Stimulated activated CD4-positive, alpha-beta T cell treated with anti-CD3 and anti-CD28 coated beads, TNF-alpha, amount 100 ng/mL, for 1 hour (primary cell): ENCODE measurements around the gene SKIC2.
"Not testable (repeated sequence)": the region's sequence is repeated elsewhere in the genome, so short reads cannot be mapped to it uniquely, and the experiment has no call there.

Experiments
- DNase-seq, 3 donors: peaks; one replicate each; pipeline ENCODE4 v3.0.0-alpha.2; 2020; ENCODE audit warnings: low read depth in 3 of 3, low spot score in 1 of 3

Gene SKIC2

GRCh38 chr6:31968791-31969711, 10.1 kb downstream of the SKIC2 start:
- no peak for DNase-seq

DNA sequence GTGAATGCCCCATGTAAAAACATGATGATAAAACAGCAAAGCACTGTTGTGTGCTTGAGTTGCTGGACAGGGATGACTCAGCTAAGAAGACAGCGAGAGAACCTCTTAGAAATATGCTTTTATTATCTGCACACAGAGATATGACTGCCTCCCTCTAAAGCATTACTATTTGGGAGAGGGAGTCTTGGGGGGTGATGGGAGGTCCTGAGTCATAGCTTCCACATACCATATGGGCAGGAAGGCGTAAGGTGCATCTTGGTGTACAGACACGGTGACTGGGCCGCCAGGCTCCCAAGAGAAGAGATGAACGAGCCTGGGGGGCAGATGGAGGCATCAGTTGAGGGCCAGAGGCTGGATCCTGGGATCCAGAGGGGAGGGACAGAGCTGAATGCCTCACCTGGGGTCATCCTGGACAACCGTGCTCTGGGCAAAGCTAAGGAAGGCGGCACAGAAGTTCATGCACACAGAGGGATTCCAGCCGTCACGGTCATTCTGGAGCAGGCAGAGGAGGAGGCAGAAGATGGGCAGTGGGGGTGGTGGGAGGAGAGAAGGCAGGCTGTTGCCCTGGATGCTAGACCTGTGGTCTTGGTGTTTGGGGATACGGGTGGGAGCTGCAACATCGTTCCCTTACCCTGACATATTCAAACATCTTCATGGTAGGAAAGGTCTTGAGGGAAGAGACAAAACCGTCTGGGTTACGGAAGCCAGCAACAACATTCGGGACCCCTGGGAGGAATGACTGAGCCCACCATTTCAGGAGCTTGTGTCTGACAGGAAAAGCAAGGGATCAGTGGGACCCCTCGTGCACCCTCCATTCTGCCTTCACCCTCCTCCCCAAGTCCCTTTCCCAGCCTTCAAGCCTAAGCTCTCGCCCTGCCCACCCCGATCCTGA, 11.0 kb downstream of the SKIC2 start:
- DNase-seq: no peak

DNA sequence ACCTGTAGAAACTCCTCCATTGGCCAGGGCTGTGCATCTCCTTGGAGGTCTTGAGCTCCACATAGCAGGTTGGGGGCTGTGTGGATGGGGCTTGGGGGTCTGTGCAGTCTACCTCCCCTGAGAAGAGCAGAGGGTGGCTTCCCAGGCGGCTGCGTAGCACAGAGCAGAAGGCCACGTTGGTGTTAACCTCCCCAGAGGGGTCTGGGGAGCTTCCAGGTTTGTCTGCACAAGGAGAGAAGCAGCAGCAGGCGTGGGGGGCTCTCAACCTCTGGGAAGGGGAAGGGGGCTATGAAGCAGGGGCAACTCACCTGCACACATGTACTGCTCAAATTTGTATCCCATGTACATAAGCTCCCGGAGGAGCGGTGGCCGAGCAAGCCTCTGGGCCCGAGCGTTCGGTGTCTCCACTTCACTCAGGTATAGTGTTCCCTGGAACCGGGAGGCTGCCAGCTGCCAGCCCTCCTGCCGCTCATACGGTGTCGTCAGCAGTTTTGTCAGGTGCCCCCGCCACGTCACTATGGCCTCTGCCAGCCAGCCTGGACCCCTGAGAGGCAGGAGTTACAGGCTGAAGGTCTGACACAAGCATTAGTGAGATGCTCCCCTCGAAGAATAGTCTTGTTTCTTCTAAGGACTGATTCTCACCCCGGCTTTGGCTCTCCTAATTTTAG, 11.8 kb downstream of the SKIC2 start:
- no peak for DNase-seq

DNA sequence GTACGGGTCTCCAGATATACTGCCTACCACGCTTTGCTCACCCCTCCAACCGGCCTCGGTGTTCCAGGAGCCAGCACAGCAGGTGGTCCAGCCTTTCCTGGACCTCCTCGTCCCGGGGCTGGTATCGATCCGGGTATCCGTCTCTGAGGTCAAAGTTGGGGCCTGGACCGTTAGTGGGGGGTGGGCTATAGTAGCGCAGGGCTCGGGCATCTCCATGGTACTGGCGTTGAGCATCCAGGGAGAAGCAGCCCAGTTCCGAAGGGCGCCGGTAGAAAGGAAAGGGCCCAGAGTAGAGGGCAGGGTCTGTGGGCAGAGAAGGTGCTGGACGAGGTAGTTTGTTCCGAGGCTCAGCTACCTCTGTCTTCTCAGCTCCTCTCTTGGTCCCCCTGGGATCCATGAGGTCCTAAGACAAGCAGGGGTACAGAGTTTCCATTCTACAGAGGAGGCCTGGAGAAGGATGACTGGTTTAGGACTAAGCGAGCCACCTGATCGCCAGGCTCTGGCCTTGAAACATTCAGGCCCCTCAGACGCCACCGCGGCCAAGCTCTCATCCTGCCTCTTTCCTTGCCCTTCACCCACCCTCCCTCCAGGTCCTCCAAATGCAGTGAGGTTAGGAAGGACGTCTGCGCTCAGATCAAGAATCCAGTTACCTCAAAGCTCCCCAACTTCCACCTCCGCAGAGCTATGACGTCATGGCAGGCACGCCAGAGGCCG, 12.5 kb downstream of the SKIC2 start:
- DNase-seq: no peak

DNA sequence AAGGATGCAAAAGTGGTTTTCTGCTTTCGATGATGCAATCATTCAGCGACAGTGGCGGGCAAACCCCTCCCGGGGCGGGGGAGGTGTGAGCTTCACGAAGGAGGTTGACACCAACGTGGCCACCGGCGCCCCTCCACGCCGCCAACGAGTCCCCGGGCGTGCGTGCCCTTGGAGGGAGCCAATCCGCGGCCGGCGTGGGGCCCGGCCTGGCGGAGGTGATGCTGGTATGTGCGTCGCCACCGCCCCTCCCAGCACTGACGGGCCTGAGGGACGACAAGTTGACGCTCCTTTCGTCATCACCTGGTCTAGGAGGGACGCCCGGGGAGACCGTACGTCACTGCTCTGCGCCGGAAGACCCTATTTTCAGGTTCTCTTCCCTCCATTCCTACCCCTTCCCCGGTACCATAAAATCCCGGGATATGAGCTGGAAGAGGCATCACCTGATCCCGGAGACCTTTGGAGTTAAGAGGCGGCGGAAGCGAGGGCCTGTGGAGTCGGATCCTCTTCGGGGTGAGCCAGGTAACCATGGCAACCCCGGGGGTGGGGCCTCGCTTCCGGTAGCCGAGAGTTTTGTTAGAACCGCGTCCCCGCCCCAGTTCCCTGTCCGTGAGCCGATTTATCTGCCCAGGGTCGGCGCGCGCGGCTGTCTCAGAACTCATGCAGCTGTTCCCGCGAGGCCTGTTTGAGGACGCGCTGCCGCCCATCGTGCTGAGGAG, 13.2 kb downstream of the SKIC2 start, which contains the start of gene DXO:
Gene DXO (minus strand): TSS at position 146 of the 716 bp plus-strand sequence. CDS start 463 bp downstream, outside the sequence.
- peak; percentile 88 to 90 (median 90) for DNase-seq

- no peak for DNase-seq
Measured at GRCh38 chr6:31972709-31973350, 13.9 kb downstream of the SKIC2 start.

- DNase-seq: not testable (repeated sequence)
Measured at GRCh38 chr6:31976065-31976464, 17.1 kb downstream of the SKIC2 start.

DNA sequence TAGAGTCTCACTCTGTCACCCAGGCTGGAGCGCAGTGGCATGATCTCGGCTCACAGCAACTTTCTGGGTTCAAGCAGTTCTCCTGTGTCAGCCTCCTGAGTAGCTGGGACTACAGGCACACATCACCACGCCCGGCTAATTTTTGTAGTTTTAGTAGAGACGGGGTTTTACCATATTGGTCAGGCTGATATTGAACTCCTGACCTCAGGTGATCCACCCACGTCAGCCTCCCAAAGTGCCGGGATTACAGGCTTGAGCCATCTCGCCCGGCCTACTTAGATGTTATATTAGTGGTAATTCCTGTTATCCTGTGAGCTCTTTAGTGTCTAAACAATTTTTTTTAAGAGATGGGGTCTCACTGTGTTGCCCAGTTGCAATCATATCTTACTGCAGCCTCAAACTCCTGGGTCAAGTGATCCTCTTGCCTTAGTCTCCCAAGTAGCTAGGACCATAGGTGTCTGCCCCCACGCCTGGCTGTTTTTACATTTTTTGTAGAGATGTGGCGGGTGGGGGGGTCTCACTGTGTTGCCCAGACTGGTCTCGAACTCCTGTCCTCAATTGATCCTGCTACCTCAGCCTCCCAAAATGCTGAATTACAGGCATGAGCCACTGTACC, 18.9 kb downstream of the SKIC2 start:
- no peak for DNase-seq

DNA sequence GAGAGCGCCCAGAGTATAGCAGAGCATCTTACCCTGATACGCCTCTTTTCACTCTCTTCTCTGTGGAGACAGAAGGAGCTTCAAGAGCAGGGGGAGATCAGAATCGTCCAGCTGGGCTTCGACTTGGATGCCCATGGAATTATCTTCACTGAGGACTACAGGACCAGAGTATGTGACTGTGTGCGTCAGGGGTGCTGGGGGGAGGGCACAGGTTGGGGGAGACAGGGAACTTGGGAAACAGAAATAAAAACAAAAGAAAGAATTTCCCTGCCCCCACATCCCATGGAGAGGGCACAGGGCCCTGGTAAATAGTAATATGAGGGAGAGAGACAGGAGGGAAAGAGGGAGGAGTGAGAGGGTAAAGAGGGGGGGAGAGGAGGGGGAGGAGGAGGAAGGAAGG, 19.9 kb downstream of the SKIC2 start:
- no peak for DNase-seq

DNA sequence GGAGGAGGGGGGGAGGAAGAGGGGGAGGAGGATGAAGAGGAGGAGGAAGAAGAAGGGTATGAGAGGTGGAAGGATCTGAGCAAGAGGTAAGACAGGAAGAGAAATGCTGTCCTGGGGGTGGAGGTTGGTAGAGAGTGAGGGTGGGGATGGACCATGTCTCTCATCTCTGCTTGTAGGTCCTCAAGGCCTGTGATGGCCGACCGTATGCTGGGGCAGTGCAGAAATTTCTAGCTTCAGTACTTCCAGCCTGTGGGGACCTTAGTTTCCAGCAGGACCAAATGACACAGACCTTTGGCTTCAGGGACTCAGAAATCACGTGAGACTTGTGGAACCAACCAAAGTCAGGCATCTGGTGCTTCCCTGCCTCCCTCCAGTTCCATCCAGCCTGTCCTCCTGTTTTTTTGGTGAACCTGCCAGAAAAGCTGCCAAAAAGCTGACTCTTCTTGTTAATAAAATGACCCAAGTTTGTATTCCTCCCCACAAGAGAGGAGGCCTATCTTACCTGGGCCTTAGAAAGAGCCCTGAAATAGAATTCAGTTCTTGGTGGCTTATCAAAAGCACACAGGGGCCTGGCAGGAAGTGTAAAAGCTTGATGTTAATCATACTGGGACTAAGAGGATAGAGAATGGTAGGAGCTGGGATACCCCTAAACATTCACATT, 20.4 kb downstream of the SKIC2 start:
- no peak for DNase-seq

DNA sequence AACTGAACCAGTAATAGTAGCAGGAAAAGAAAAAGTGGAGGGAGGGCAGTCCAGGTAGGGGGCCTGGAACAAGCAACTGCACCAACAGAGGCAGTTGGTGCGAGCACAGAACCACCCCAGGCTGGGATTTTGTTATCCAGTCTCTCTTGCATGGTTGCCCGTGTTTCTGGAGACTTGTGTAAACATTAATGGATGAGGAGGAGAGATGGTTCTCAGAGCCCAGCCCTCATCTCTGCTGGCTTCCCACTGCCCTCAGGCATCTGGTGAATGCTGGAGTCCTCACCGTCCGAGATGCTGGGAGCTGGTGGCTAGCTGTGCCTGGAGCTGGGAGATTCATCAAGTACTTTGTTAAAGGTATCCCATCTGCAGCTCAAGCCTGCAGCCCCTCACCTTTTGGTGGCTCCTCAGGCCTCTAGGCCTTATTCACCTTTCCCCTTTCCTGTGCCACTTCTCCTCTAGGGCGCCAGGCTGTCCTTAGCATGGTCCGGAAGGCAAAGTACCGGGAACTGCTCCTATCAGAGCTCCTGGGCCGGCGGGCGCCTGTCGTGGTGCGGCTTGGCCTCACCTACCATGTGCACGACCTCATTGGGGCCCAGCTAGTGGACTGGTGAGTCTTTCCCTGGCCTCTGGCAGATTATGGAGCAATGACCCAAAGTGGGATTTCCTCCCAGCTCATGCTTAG, 21.4 kb downstream of the SKIC2 start:
- not testable (repeated sequence) for DNase-seq

- not testable (repeated sequence) for DNase-seq
Measured at GRCh38 chr6:31980998-31981397, 22.0 kb downstream of the SKIC2 start.

DNA sequence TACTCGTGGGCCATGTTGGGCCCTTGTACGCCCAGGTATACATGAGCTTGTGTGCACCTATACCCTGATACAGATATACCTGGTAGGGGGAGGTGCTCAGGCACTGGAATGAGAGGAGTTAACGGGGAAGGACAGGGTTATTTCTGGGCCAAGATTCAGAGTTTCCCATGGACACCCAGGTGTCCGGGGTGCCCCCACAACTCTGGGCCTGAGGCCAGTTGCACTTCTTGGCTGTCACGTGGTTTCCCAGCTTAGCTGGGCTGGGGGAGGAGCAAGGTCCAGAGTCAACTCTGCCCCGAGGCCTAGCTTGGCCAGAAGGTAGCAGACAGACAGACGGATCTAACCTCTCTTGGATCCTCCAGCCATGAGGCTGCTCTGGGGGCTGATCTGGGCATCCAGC, 22.8 kb downstream of the SKIC2 start, which contains the start of gene C4A:
Gene C4A (plus strand): TSS at position 314 of the 400 bp plus-strand sequence. CDS start 51 bp downstream, at position 365.
- not testable (repeated sequence) for DNase-seq

DNA sequence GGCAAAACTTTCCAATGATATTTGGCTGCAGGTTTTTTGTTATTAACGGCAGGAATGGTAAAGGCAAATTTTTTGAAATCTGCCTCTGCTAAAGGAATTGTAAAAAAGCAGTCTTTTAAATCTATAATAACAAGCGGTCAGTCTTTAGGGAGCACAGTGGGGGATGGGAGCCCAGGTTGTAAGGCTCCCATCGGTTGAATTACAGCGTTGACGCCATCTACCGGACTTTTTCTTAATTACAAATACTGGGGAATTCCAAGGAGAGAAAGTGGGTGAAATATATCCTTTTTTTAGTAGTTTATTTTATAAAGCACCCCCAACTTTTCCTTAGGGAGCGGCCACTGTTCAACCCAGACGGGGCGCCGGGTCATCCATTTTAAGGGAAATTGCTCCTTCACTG, 30.4 kb downstream of the SKIC2 start:
- not testable (repeated sequence) for DNase-seq

DNA sequence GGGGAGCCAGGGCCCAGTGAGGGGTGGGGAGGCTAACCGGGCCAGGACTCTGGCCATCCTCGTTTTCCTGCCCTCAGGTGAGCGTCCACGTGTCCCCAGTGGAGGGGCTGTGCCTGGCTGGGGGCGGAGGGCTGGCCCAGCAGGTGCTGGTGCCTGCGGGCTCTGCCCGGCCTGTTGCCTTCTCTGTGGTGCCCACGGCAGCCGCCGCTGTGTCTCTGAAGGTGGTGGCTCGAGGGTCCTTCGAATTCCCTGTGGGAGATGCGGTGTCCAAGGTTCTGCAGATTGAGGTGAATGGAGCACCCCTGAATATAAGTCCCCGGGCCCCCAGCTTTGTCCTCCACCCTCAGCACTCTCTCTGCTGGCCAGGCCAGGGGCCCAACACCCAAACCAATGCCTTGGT, 35.4 kb downstream of the SKIC2 start:
- not testable (repeated sequence) for DNase-seq

DNA sequence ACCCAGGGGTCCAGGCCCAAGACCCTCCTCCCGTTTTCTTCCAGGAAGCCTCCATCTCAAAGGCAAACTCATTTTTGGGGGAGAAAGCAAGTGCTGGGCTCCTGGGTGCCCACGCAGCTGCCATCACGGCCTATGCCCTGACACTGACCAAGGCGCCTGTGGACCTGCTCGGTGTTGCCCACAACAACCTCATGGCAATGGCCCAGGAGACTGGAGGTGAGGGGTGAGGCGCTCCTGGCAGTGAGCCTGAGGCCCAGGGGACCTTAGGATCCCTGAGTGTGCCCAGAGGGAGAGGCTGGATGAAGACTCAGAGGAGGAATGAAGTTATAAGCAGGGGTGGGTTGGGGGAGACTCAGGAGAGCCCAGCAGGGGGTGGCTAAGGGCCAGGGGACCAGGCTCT, 37.4 kb downstream of the SKIC2 start:
- not testable (repeated sequence) for DNase-seq

- DNase-seq: not testable (repeated sequence)
Measured at GRCh38 chr6:32002546-32003268, 43.7 kb downstream of the SKIC2 start.
